Osteoblast (primary cell): Measurements from ENCODE around the gene CCT5. TPM values are rescaled to one million over a fixed set of nuclear protein-coding genes. Genes with fewer than 3 reads are reported as not detected.

Experiments
- DNase-seq: peaks from one replicate; pipeline ENCODE4 v3.0.0; 2011; ENCODE audit warnings: low spot score, mixed read lengths; ENCODE audit not compliant: insufficient read length; ENCODE audit errors: missing footprints
- H2AFZ ChIP-seq: 2 replicates; pipeline ENCODE4 v1.6.0; 2011; ENCODE audit warnings: mild to moderate bottlenecking, low read length
- H3K27ac ChIP-seq: 2 replicates; pipeline ENCODE4 v1.5.1; 2011; ENCODE audit warnings: mild to moderate bottlenecking, low read depth, low read length, moderate library complexity
- H3K27me3 ChIP-seq: 2 replicates; pipeline ENCODE4 v1.6.0; 2012; ENCODE audit warnings: mild to moderate bottlenecking, control low read depth, inconsistent platforms, low read length, moderate library complexity; ENCODE audit not compliant: insufficient read depth
- H3K36me3 ChIP-seq: 2 replicates; pipeline ENCODE4 v1.5.1; 2011; ENCODE audit warnings: mild to moderate bottlenecking, low read length, control low read depth, moderate library complexity; ENCODE audit not compliant: insufficient read depth
- H3K4me1 ChIP-seq: 2 replicates; pipeline ENCODE4 v1.5.1; 2011; ENCODE audit warnings: mild to moderate bottlenecking, low read length, control low read depth, moderate library complexity; ENCODE audit not compliant: insufficient read depth
- H3K4me2 ChIP-seq: 2 replicates; pipeline ENCODE4 v1.6.0; 2011; ENCODE audit warnings: mild to moderate bottlenecking, low read length; ENCODE audit not compliant: insufficient read depth
- H3K4me3 ChIP-seq: fragments of 200-600 bp; sonication (generic); 3 replicates; pipeline ENCODE4 v1.5.1; 2012; ENCODE audit warnings: mild to moderate bottlenecking, low read length, inconsistent platforms; ENCODE audit not compliant: insufficient read depth
- H3K79me2 ChIP-seq: 2 replicates; pipeline ENCODE4 v1.6.0; 2012; ENCODE audit warnings: mild to moderate bottlenecking, low read length, control low read depth, inconsistent platforms; ENCODE audit not compliant: insufficient read depth
- H3K9me3 ChIP-seq: 2 replicates; pipeline ENCODE4 v1.5.1; 2011; ENCODE audit warnings: low read depth, low read length, control low read depth
- H4K20me1 ChIP-seq: 2 replicates; pipeline ENCODE4 v1.6.0; 2012; ENCODE audit warnings: mild to moderate bottlenecking, low read length, control low read depth; ENCODE audit not compliant: insufficient read depth
- CTCF ChIP-seq: IDR thresholded peaks from 2 replicates; pipeline ENCODE4 v1.5.1; 2011; ENCODE audit warnings: mild to moderate bottlenecking, low read depth, low read length, moderate library complexity; ENCODE audit errors: extremely low read depth
- total RNA-seq: library from RNA; depleted of rRNA; stranded (reverse); fragments of >200 nt; gene quantifications from 2 replicates; pipeline ENCODE4 v1.2.3, GENCODE V29; 2012

The CCT5 gene
- total RNA-seq, 1 donor = 237 TPM

GRCh38 chr5:10254686-10255085 lies 4.6 kb downstream of the CCT5 start:
- no peak for DNase-seq
- Histone ChIP-seq H4K20me1 (peaks cover 43% of the 10 kb centered on the region), H3K36me3 (peaks cover 63% of the 10 kb centered on the region)

GRCh38 chr5:10257870-10258269 lies 7.8 kb downstream of the CCT5 start:
- DNase-seq = no peak
- peaks cover 55% of the 10 kb centered on the region for H3K79me2 ChIP-seq
- H3K4me3 ChIP-seq = no peak overlapping the region
- no peak overlapping the region for H3K4me2 ChIP-seq
- H2AFZ ChIP-seq = no peak overlapping the region
- peaks cover 36% of the 10 kb centered on the region for H4K20me1 ChIP-seq
- no peak overlapping the region for H3K27ac ChIP-seq
- no peaks in the 10 kb centered on the region for H3K4me1 ChIP-seq
- TF ChIP-seq CTCF = no peak
- no peaks in the 10 kb centered on the region for H3K27me3 ChIP-seq
- H3K9me3 ChIP-seq = no peaks in the 10 kb centered on the region
- peaks cover 91% of the 10 kb centered on the region for H3K36me3 ChIP-seq

More at GRCh38 chr5:10254686-10255085, 4.6 kb downstream of the CCT5 start:
- H3K9me3 ChIP-seq = no peaks in the 10 kb centered on the region
- H3K27ac ChIP-seq = no peak overlapping the region
- H3K4me3 ChIP-seq = no peak overlapping the region
- no peak overlapping the region for H3K4me2 ChIP-seq
- H2AFZ ChIP-seq = no peak overlapping the region
- H3K27me3 ChIP-seq = no peaks in the 10 kb centered on the region
- TF ChIP-seq CTCF = no peak
- H3K79me2 ChIP-seq = peaks cover 83% of the 10 kb centered on the region
- peaks cover 14% of the 10 kb centered on the region for H3K4me1 ChIP-seq

- H3K4me1 ChIP-seq = no peaks in the 10 kb centered on the region
- H4K20me1 ChIP-seq = peaks cover 24% of the 10 kb centered on the region
- H3K9me3 ChIP-seq = no peaks in the 10 kb centered on the region
- H3K27me3 ChIP-seq = no peaks in the 10 kb centered on the region
- TF ChIP-seq CTCF = no peak
- H3K4me3 ChIP-seq = no peak overlapping the region
- no peak overlapping the region for H3K27ac ChIP-seq
- no peak overlapping the region for H3K4me2 ChIP-seq
- no peak overlapping the region for H2AFZ ChIP-seq
- H3K36me3 ChIP-seq = peaks cover 99% of the 10 kb centered on the region
- H3K79me2 ChIP-seq = peaks cover 35% of the 10 kb centered on the region
- DNase-seq = no peak
Observed at GRCh38 chr5:10259899-10260298, 9.8 kb downstream of the CCT5 start.

- H2AFZ ChIP-seq = no peak overlapping the region
- H3K4me3 ChIP-seq = no peak overlapping the region
- TF ChIP-seq CTCF = no peak
- DNase-seq = no peak
- H4K20me1 ChIP-seq = peaks cover 17% of the 10 kb centered on the region
- peaks cover 90% of the 10 kb centered on the region for H3K36me3 ChIP-seq
- peaks cover 25% of the 10 kb centered on the region for H3K79me2 ChIP-seq
- H3K4me2 ChIP-seq = no peak overlapping the region
- no peaks in the 10 kb centered on the region for H3K27me3 ChIP-seq
- no peak overlapping the region for H3K27ac ChIP-seq
- no peaks in the 10 kb centered on the region for H3K4me1 ChIP-seq
- H3K9me3 ChIP-seq = no peaks in the 10 kb centered on the region
Observed at GRCh38 chr5:10261065-10261464, 11.0 kb downstream of the CCT5 start.
